ENCODE measurements around the gene CHIT1. TPM values are rescaled to one million over a fixed set of nuclear protein-coding genes. Genes with fewer than 3 reads are reported as not detected.

CHIT1 gene
- total RNA-seq, 2 experiments from 2014 or later, result 1.9 to 3.6 TPM

DNA sequence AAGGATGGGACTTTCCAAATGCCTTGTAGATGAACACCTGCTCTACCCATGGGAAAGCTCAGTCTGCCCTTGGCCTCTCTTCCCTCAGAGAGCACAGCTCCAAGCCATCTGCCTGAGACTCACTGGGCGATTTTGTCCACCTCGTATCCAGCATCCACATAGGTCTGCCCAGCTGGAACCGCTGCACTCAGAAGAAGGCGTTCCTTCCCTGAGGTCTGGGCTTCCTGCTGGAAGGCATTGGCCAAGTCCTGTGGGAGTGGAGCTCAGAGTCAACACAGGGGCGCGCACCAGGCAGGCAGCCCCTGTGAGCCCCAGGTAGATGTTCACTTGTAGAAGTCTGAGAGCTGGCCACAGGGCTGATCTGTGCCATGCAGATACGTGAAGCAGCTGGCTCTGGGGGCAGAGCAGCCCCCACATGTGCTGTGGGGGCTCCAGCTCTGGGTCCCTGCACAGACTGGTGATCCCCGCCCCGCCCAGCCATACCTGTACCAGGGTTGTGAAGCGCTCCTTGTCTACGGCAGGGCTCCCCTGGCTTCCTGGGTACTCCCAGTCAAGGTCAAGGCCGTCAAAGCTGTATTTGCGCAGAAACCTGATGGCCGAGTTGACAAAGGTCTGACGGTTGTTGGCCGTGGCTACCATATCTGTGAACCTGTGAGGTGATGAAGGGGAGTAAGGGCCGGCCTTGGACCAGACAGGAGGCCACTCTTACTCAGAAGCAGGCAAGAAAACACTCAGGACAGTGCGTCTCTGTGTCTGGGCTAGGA lies 6.3 kb downstream of the CHIT1 start:
- H3K9me2 ChIP-seq (ENCODE audit: insufficient read depth, low read length), result no peaks in the 10 kb centered on the region
- no peak overlapping the region for H3K4me2 ChIP-seq (ENCODE audit: low read length)
- no peaks in the 10 kb centered on the region for H3K9me3 ChIP-seq (ENCODE audit: low read length)
- CTCF ChIA-PET (ENCODE audit: unreplicated experiment), result no interaction called here
- no peak overlapping the region for H3K27ac ChIP-seq (ENCODE audit: low read depth, low read length, poor library complexity, severe bottlenecking)
- H3K4me3 ChIP-seq (ENCODE audit: low read depth, low read length, poor library complexity, severe bottlenecking), result no peak overlapping the region
- no peak for DNase-seq (ENCODE audit: low spot score)
- H3K4me1 ChIP-seq (ENCODE audit: insufficient read depth, low read length, poor library complexity, severe bottlenecking), result no peaks in the 10 kb centered on the region
- POLR2A ChIA-PET, result no interaction called here
- BruUV-seq (replicated peaks), result no TSS peak
- no peak for TF ChIP-seq EZH2phosphoT487 (IDR thresholded peaks at IDR 0.05; ENCODE audit: borderline replicate concordance, low read depth, low read length)
- TF ChIP-seq, protein P1, sequence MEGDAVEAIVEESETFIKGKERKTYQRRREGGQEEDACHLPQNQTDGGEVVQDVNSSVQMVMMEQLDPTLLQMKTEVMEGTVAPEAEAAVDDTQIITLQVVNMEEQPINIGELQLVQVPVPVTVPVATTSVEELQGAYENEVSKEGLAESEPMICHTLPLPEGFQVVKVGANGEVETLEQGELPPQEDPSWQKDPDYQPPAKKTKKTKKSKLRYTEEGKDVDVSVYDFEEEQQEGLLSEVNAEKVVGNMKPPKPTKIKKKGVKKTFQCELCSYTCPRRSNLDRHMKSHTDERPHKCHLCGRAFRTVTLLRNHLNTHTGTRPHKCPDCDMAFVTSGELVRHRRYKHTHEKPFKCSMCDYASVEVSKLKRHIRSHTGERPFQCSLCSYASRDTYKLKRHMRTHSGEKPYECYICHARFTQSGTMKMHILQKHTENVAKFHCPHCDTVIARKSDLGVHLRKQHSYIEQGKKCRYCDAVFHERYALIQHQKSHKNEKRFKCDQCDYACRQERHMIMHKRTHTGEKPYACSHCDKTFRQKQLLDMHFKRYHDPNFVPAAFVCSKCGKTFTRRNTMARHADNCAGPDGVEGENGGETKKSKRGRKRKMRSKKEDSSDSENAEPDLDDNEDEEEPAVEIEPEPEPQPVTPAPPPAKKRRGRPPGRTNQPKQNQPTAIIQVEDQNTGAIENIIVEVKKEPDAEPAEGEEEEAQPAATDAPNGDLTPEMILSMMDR (conservative IDR thresholded peaks at IDR 0.05; ENCODE audit: low read length), result no peak
- no peaks in the 10 kb centered on the region for H3K36me3 ChIP-seq (ENCODE audit: insufficient read depth, low read length)
- no peaks in the 10 kb centered on the region for H3K79me2 ChIP-seq (ENCODE audit: insufficient read depth, low read depth, low read length)
- H2AFZ ChIP-seq (ENCODE audit: low read length), result no peak overlapping the region
- intact Hi-C loops (cut with micrococcal nuclease; ENCODE audit: unreplicated experiment), result no loop called here
- no peaks in the 10 kb centered on the region for H4K20me1 ChIP-seq (ENCODE audit: insufficient read depth, low read length)

DNA sequence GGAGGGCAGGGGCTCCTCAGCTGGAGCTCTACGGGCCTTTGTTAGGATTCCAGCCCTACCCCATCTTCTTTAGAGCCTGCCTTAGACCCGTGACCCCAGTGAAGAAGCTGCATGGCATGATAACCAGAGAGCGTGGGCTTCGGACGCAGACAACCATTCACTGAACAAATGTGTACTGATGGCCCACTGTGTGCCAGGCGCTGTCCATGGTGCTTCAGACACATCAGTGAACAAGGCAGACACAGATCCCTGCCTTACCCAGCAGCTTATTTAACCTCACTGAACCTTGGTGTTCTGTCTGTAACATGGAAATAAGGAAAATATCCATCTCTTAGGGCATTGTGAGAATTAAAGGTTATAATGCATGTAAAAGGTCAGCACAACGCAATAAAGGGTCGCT lies 9.5 kb downstream of the CHIT1 start:
- Histone ChIP-seq H3K4me1 (ENCODE audit: insufficient read depth, low read length, poor library complexity, severe bottlenecking) (no peaks in the 10 kb centered on the region), H2AFZ (ENCODE audit: low read length) (no peak overlapping the region), H3K9me2 (ENCODE audit: insufficient read depth, low read length) (no peaks in the 10 kb centered on the region), H3K36me3 (ENCODE audit: insufficient read depth, low read length) (no peaks in the 10 kb centered on the region), H4K20me1 (ENCODE audit: insufficient read depth, low read length) (no peaks in the 10 kb centered on the region), H3K4me2 (ENCODE audit: low read length) (no peak overlapping the region), H3K4me3 (ENCODE audit: low read depth, low read length, poor library complexity, severe bottlenecking) (no peak overlapping the region), H3K9me3 (ENCODE audit: low read length) (no peaks in the 10 kb centered on the region), H3K27ac (ENCODE audit: low read depth, low read length, poor library complexity, severe bottlenecking) (no peak overlapping the region), H3K79me2 (ENCODE audit: insufficient read depth, low read depth, low read length) (no peaks in the 10 kb centered on the region)
- DNase-seq (ENCODE audit: low spot score), result no peak
- CTCF ChIA-PET (ENCODE audit: unreplicated experiment), result no interaction called here
- intact Hi-C loops (cut with micrococcal nuclease; ENCODE audit: unreplicated experiment), result no loop called here
- TF ChIP-seq, protein P1 (conservative IDR thresholded peaks at IDR 0.05; ENCODE audit: low read length), result no peak
- no peak for TF ChIP-seq EZH2phosphoT487 (IDR thresholded peaks at IDR 0.05; ENCODE audit: borderline replicate concordance, low read depth, low read length)
- no TSS peak for BruUV-seq (replicated peaks)
- POLR2A ChIA-PET, result no interaction called here

DNA sequence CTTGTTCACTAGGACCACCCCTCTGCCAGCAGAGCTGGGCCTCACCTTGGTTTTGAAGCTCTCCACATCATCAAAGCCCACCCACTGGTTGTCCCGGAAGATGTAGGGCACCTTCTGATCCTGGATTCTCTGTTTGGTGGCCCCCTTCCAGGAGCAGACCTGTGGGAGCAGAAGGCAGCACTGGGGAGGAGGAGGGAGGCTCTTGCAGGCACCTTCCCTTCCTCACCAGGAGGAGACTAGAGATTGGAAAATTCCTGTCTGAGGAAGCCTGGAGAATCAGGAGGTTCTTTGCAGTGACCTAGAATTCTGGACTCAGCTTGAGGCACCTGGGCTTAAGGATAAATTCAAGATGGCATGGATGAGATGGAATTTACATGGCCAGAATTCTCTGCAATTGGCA lies 10.3 kb downstream of the CHIT1 start:
- ChIA-PET CTCF (ENCODE audit: unreplicated experiment) (no interaction called here), POLR2A (no interaction called here)
- intact Hi-C loops (cut with micrococcal nuclease; ENCODE audit: unreplicated experiment), result no loop called here
- no peak for DNase-seq (ENCODE audit: low spot score)
- no TSS peak for BruUV-seq (replicated peaks)
- Histone ChIP-seq H3K4me2 (ENCODE audit: low read length) (no peak overlapping the region), H4K20me1 (ENCODE audit: insufficient read depth, low read length) (no peaks in the 10 kb centered on the region), H2AFZ (ENCODE audit: low read length) (no peak overlapping the region), H3K9me3 (ENCODE audit: low read length) (no peaks in the 10 kb centered on the region), H3K4me1 (ENCODE audit: insufficient read depth, low read length, poor library complexity, severe bottlenecking) (no peaks in the 10 kb centered on the region), H3K9me2 (ENCODE audit: insufficient read depth, low read length) (no peaks in the 10 kb centered on the region), H3K4me3 (ENCODE audit: low read depth, low read length, poor library complexity, severe bottlenecking) (no peak overlapping the region), H3K79me2 (ENCODE audit: insufficient read depth, low read depth, low read length) (no peaks in the 10 kb centered on the region), H3K27ac (ENCODE audit: low read depth, low read length, poor library complexity, severe bottlenecking) (no peak overlapping the region), H3K36me3 (ENCODE audit: insufficient read depth, low read length) (no peaks in the 10 kb centered on the region)
- TF ChIP-seq EZH2phosphoT487 (IDR thresholded peaks at IDR 0.05; ENCODE audit: borderline replicate concordance, low read depth, low read length), result no peak
- TF ChIP-seq, protein P1 (conservative IDR thresholded peaks at IDR 0.05; ENCODE audit: low read length), result no peak

Measured in OCI-LY7 (cell line).